GM15510 (cell line): ENCODE results near the gene RAB8A.

Source experiments
- POLR2A ChIP-seq: IDR thresholded peaks from 3 replicates; pipeline ENCODE4 v1.6.1; 2011; ENCODE audit warnings: borderline replicate concordance; ENCODE audit not compliant: insufficient read length; ENCODE audit errors: extremely low read depth

RAB8A gene

GRCh38 chr19:16144216-16144581 is 32.5 kb downstream of the RAB8A start:
- no peak for TF ChIP-seq POLR2A

- TF ChIP-seq POLR2A: peak; percentile 8
Measured at GRCh38 chr19:16146112-16146511, 34.4 kb downstream of the RAB8A start.

DNA sequence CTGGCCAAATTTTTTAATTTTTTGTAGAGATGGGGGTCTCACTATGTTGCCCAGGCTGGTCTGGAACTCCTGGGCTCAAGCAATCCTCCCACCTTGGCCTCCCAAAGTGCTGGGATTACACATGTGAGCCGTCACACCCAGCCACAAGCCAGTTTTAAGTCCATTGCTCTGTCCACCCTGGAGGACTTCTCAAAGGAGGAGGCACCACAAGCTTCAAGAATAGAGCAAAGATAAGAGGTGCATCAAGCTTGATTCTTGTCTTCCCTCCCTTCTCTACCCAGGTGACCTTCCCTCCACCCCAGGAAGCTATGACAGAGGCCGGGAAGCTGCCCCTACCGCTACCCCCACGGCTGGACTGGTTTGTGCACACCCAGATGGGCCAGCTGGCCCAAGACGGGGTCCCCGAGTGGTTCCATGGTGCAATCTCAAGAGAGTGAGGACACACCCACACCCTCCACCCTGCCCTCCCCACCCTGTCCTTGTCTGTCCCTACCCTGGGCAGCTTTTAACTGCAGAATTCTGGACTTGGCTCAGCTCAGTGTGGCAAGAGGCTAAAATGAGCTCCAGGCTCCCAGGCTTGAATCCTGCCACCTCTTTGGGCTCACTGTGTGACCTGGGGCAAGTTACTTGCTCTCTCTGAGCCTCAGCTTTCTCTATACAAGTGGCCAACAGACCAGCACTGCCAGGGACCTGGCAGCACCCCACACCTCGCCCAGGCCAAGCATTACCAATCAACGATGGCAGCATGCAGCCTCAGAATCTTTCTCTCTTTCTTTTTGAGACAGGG is 36.9 kb downstream of the RAB8A start:
- TF ChIP-seq POLR2A: no peak

DNA sequence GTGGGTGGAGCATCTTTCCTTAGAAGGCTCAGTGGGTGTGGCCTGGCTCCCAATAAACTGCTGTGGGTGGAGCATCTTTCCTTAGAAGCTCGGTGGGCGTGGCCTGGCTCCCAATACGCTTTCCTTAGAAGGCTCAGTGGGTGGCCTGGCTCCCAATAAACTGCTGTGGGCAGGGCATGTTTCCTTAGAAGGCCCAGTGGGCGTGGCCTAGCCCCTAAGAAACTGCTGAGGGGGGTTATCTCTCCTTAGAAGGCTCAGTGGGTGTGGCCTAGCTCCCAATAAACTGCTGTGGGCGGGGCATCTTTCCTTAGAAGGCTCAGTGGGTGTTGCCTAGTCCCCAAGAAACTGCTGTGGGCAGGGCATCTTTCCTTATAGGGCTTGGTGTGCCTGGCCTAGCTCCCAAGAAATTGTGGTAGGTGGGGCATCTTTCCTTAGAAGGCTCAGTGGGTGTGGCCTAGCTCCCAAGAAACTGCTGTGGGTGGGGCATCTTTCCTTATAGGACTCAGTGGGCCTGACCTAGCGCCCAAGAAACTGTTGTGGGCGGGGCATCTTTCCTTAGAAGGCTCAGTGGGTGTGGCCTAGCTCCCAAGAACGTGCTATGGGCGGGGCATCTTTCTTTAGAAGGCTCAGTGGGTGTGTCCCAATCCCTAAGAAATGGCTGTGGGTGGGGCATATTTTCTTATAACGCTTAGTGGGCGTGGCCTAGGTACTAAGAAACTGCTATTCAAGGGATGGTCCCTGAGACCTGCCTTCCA is 42.1 kb downstream of the RAB8A start:
- TF ChIP-seq POLR2A: no peak

GRCh38 chr19:16154557-16154956 is 42.9 kb downstream of the RAB8A start:
- no peak for TF ChIP-seq POLR2A

DNA sequence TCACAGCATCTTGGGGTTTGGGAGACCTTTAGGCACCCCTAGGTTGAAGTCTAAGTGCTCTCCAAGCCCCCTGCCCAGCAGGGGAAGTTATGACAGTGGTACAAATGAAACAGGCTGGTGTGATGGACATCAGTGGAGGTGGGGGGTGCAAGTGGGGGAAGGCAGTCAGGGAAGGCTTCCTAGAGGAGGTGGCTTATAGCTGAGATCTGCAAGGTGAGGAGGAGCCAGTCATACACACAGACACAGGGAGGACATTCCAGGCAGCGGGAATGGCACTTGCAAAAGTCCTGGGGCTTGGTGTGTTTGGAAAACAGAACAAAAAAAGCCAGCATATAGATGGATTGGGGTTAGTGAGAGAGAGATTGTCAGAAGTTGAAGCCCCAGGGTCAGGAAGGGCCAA is 43.4 kb downstream of the RAB8A start:
- TF ChIP-seq POLR2A: no peak

- no peak for TF ChIP-seq POLR2A
Measured at GRCh38 chr19:16156904-16157303, 45.2 kb downstream of the RAB8A start.

GRCh38 chr19:16157601-16158000 is 45.9 kb downstream of the RAB8A start:
- TF ChIP-seq POLR2A: no peak

GRCh38 chr19:16159655-16160054 is 48.0 kb downstream of the RAB8A start:
- no peak for TF ChIP-seq POLR2A

DNA sequence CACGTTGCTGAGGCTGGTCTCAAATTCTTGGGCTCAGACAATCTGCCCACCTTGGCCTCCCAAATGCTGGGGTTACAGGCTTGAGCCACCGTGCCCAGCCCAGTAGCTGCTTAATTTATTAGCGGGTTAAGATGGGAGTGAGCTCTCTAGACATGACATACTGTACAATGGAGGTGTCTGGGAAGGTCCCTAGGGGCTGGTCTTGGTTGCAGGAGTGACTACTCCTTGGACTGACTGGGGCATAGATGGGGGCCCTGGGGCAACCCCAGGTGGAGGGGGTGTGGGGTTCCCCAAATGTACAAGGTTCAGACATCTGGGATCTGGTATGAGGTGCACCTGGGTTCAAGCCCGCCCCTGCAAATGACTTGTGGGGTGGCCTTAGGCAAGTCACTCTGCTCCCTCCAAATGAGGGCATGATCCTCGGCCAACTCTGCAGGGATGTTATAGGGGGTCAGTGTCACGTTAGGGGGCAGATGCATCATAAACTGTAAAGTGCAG is 48.8 kb downstream of the RAB8A start:
- TF ChIP-seq POLR2A: no peak

DNA sequence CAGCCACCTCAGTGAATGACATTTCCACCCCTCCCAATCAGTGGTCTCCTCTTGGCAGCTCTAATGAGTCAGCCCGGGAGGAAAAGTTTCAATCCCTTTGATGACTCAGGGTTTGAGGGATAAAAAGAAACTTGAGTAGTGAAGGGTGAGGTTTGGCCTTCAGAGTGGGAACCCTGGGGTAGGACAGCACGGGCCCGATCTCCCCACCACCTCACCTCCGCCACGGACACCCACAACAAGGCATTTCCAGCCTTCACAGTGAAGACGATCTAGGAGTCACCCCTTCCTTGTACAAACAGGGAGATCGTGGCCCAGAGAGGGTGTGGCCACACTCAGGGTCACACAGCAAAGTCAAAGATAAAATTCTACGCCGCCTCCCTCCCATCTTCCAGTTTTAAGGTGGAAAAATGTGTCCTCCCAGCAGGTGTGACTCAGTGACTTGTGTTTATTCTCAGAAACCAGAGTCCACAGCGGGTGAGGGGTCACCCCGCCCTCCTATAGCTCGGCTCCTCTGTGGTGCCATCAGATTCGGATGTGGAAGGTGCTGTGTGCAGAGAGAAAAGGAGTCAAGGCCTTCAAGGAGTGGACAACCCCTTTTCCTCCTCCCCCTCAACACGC is 49.4 kb downstream of the RAB8A start:
- TF ChIP-seq POLR2A: no peak

DNA sequence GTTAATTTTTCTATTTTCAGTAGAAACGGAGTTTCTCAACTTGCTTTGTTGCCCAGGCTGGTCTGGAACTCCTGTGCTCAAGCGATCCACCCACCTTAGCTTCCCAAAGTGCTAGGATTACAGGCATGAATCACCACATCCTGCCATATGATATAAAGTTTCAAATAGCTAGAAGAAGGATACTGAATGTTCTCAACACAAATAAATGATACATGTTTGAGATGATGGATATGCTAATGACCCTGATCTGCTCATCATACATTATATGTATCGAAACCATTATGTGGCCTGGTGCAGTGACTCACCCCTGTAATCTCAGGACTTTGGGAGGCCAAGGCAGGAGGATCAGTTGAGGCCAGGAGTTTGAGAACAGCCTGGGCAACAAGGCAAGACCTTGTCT is 50.2 kb downstream of the RAB8A start:
- TF ChIP-seq POLR2A: no peak

DNA sequence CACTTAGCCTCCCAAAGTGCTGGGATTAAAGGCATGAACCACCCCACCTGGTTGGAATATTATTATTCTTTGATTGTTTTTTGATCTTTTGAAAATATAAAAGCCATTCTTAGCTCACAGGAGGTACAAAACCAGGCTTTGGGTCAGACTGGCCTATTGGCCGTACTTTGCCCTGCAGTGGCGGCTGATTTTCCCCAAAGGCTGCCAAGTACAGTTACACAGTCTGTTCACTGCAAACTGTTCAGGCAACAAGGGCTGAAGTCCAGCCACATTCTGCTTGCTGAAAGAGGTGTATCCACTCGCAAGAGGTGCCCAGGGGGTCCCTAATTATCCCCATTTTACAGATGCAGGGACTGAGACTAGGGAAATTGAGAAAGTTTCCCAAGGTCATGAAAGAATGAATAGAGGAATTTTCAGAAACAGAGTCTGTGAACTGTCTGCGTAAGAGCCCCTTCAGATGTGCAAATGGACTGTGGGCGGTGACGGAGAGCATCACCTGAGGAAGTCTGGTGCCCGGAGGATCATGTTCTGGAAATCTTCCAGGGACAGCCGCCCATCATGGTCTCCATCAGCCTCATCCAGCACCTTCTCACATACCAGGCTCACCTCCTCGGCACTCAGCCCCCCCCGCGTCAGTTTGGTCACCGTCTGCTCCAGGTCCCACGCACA is 52.7 kb downstream of the RAB8A start:
- TF ChIP-seq POLR2A: no peak

- no peak for TF ChIP-seq POLR2A
Measured at GRCh38 chr19:16166417-16166816, 54.7 kb downstream of the RAB8A start.

DNA sequence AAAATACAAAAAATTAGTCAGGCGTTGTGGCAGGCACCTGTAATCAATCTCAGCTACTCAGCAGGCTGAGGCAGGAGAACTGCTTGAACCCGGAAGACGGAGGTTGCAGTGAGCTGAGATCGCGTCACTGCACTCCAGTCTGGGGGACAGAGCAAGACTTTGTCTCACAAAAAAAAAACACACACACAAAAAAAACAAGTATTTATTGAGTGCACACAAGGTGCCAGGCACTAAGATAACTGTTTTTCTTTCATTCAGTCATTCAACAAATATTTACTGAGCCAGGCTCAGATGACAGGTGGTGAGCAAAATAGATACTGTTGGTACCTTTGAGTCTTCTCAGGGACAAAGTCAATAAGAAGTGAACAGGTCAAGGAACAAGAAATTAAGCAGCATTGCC is 55.4 kb downstream of the RAB8A start:
- TF ChIP-seq POLR2A: no peak
